ENCODE data around the gene RUNX1. TPM values are rescaled to one million over a fixed set of nuclear protein-coding genes. Genes with fewer than 3 reads are reported as not detected.
A peak's percentile ranks its signal among the peaks of the same experiment; 100 is the strongest.

RUNX1 gene
- total and polyA plus RNA-seq, 2 donors (not counting 3 experiments of a cell fraction or from before 2014, with no cell fraction given) = 4.6 to 17.9 TPM

- peak overlapping the region; percentile 90 for H3K27ac ChIP-seq (ENCODE audit: insufficient read depth, low read depth, low read length)
- FAIRE-seq (peak; percentile 70), DNase-seq (ENCODE audit: low read depth, low spot score) (peak; percentile 40)
- no peaks in the 10 kb centered on the region for H3K36me3 ChIP-seq (ENCODE audit: control insufficient read depth in 2 of 2, extremely low read depth in 1 of 2, insufficient read depth in 2 of 2, low read length in 2 of 2)
- H3K9ac ChIP-seq (replicated peaks; ENCODE audit: extremely low read depth, insufficient read depth, low read length) = no peak overlapping the region
- POLR2A ChIA-PET = interaction anchor here (1.0 to 1.2 kb wide), 2 partner anchors 39 to 95 kb away, joined by 3 read pairs; no protein-coding TSS in a partner anchor
- no peaks in the 10 kb centered on the region for H3K79me2 ChIP-seq (ENCODE audit: control insufficient read depth, insufficient read depth, low read length)
- dilution Hi-C loops (cut with MboI; ENCODE audit: extremely low pct_ligation_motif_present, low sequenced_read_pairs) (no loop called here), intact Hi-C loops (cut with micrococcal nuclease) (loop anchor here (2.0 to 5.0 kb wide), 2 partner anchors 65 to 91 kb away; partner anchors contain the start of gene RUNX1)
- peaks cover 2 to 10% of the 10 kb centered on the region in 2 experiments for H3K27me3 ChIP-seq (ENCODE audit: control insufficient read depth in 2 of 2, insufficient read depth in 2 of 2, low read length in 2 of 2)
- H3K9me1 ChIP-seq (replicated peaks; ENCODE audit: control insufficient read depth, extremely low read depth, insufficient read depth, low read length) = no peaks in the 10 kb centered on the region
- H4K20me1 ChIP-seq (replicated peaks; ENCODE audit: control insufficient read depth, extremely low read depth, insufficient read depth, low read length) = no peaks in the 10 kb centered on the region
- TF ChIP-seq GATA2 (IDR thresholded peaks at IDR 0.05; ENCODE audit: insufficient read depth, insufficient read length, low read depth, low read length) (peak; percentile 29), FOS (IDR thresholded peaks at IDR 0.05; ENCODE audit: borderline replicate concordance, insufficient read depth, low read length) (no peak)
- H3K4me3 ChIP-seq (replicated peaks in 1 of 3; ENCODE audit: insufficient read depth in 1 of 3, low read depth in 1 of 3, low read length in 3 of 3) = no peak overlapping the region
- no peaks in the 10 kb centered on the region for H3K9me3 ChIP-seq (replicated peaks; ENCODE audit: control insufficient read depth, insufficient read depth, low read length)
- H2AFZ ChIP-seq (ENCODE audit: low read depth, low read length) = no peak overlapping the region
- BruUV-seq (replicated peaks) = no TSS peak
- H3K4me1 ChIP-seq (ENCODE audit: control insufficient read depth, extremely low read depth, insufficient read depth, low read length) = peaks cover 19% of the 10 kb centered on the region
- peak overlapping the region; percentile 78 for H3K4me2 ChIP-seq (ENCODE audit: insufficient read depth, low read length)
- CTCF ChIA-PET = interaction anchor here (0.7 to 1.9 kb wide), 11 partner anchors 9 to 417 kb away, joined by 3 to 10 read pairs (median 4); no protein-coding TSS in a partner anchor
These were observed 65.4 kb downstream of the RUNX1 start for GRCh38 chr21:34983680-34984086.

- Histone ChIP-seq H3K27me3 (ENCODE audit: control insufficient read depth in 2 of 2, insufficient read depth in 2 of 2, low read length in 2 of 2) (no peaks in the 10 kb centered on the region), H3K27ac (ENCODE audit: insufficient read depth, low read depth, low read length) (no peak overlapping the region), H3K9ac (replicated peaks; ENCODE audit: extremely low read depth, insufficient read depth, low read length) (no peak overlapping the region), H3K9me3 (replicated peaks; ENCODE audit: control insufficient read depth, insufficient read depth, low read length) (no peaks in the 10 kb centered on the region), H3K4me2 (ENCODE audit: insufficient read depth, low read length) (no peak overlapping the region), H3K36me3 (ENCODE audit: control insufficient read depth in 2 of 2, extremely low read depth in 1 of 2, insufficient read depth in 2 of 2, low read length in 2 of 2) (no peaks in the 10 kb centered on the region), H4K20me1 (replicated peaks; ENCODE audit: control insufficient read depth, extremely low read depth, insufficient read depth, low read length) (no peaks in the 10 kb centered on the region), H2AFZ (ENCODE audit: low read depth, low read length) (no peak overlapping the region), H3K4me1 (ENCODE audit: control insufficient read depth, extremely low read depth, insufficient read depth, low read length) (peaks cover 19% of the 10 kb centered on the region), H3K9me1 (replicated peaks; ENCODE audit: control insufficient read depth, extremely low read depth, insufficient read depth, low read length) (no peaks in the 10 kb centered on the region), H3K4me3 (replicated peaks in 1 of 3; ENCODE audit: insufficient read depth in 1 of 3, low read depth in 1 of 3, low read length in 3 of 3) (no peak overlapping the region), H3K79me2 (ENCODE audit: control insufficient read depth, insufficient read depth, low read length) (no peaks in the 10 kb centered on the region)
- BruUV-seq (replicated peaks) = no TSS peak
- ChIA-PET CTCF (no interaction called here), POLR2A (no interaction called here)
- intact Hi-C loops (cut with micrococcal nuclease) = loop anchor here (2.0 to 5.0 kb wide), 2 partner anchors 67 to 89 kb away; partner anchors contain the start of gene RUNX1
- DNase-seq (ENCODE audit: low read depth, low spot score) = no peak
- TF ChIP-seq FOS (IDR thresholded peaks at IDR 0.05; ENCODE audit: borderline replicate concordance, insufficient read depth, low read length) (no peak), MAX (IDR thresholded peaks at IDR 0.05; ENCODE audit: insufficient read depth, insufficient read length) (no peak), GATA2 (IDR thresholded peaks at IDR 0.05; ENCODE audit: insufficient read depth, insufficient read length, low read depth, low read length) (no peak), EZH2 (IDR thresholded peaks at IDR 0.05; ENCODE audit: borderline replicate concordance, low read depth, low read length, severe bottlenecking) (no peak), MYC (IDR thresholded peaks at IDR 0.05; ENCODE audit: low read depth, low read length) (no peak), JUN (IDR thresholded peaks at IDR 0.05; ENCODE audit: borderline replicate concordance, insufficient read depth, insufficient read length, low read depth) (no peak), CTCF (IDR thresholded peaks at IDR 0.05; ENCODE audit: extremely low read depth in 1 of 2, insufficient read depth in 1 of 2, low read depth in 1 of 2, low read length in 2 of 2) (no peak), POLR2AphosphoS5 (IDR thresholded peaks at IDR 0.05; ENCODE audit: insufficient read depth, low read depth, low read length) (no peak), POLR2A (IDR thresholded peaks at IDR 0.05; ENCODE audit: low read depth, low read length) (no peak)
- FAIRE-seq = no peak
- dilution Hi-C loops (cut with MboI; ENCODE audit: extremely low pct_ligation_motif_present, low sequenced_read_pairs) = no loop called here
These were observed 67.3 kb downstream of the RUNX1 start for GRCh38 chr21:34981791-34982190.

Measured in endothelial cell of umbilical vein (primary cell).